Fibroblast of skin of left quadriceps (primary cell): ENCODE measurements around the gene PRPF6.
A peak's percentile ranks its signal among the peaks of the same experiment; 100 is the strongest.

Experiments used
- DNase-seq, 2 experiments: peaks; one replicate each; pipeline ENCODE4 v3.0.0-alpha.2; 2013; ENCODE audit warnings: low read depth in 2 of 2

The PRPF6 gene

GRCh38 chr20:64077541-64077875 is 96.6 kb downstream of the PRPF6 start:
- DNase-seq: no peak

DNA sequence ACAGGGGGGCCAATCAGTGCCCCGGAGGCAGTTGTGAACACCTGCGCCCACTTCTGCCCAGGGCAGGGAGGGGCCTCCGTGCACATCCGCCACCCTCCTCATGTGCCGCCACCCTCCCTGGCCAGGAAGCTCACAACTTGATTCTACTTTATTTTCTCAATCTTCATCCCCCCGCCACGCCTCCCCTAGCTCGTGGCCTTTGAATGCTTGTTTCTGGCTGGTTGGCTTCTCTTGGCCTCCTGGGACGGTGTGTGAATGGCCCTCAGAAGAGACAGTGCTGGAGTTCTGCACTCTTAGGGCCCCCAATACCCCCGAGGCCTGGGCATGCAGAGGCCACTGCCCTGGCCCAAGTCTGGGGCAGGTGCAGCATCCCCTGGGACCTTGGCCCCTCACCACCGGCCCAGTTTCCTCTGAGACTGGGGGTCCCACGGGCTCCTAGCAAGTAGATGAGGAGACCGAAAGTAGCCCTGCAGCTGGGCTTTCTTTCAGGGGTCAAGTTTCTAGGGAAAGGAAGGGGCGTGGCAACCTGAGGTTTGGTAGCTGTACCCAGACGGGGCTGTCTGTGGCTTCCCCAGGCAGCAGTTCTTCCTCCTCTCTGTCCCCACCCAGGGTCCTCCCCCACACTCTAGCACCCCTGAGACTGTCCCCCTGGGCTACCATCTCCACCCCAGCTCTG is 97.1 kb downstream of the PRPF6 start:
- DNase-seq: no peak

- DNase-seq: no peak
Observed at GRCh38 chr20:64078934-64079272, 98.0 kb downstream of the PRPF6 start.

GRCh38 chr20:64079273-64080012 is 98.5 kb downstream of the PRPF6 start, which contains the start of gene RGS19:
Gene RGS19 (minus strand): TSS chr20:64079518. CDS start chr20:64076886, 2,632 bp downstream.
- peak in 1 of 2 experiments; percentile 29 for DNase-seq

DNA sequence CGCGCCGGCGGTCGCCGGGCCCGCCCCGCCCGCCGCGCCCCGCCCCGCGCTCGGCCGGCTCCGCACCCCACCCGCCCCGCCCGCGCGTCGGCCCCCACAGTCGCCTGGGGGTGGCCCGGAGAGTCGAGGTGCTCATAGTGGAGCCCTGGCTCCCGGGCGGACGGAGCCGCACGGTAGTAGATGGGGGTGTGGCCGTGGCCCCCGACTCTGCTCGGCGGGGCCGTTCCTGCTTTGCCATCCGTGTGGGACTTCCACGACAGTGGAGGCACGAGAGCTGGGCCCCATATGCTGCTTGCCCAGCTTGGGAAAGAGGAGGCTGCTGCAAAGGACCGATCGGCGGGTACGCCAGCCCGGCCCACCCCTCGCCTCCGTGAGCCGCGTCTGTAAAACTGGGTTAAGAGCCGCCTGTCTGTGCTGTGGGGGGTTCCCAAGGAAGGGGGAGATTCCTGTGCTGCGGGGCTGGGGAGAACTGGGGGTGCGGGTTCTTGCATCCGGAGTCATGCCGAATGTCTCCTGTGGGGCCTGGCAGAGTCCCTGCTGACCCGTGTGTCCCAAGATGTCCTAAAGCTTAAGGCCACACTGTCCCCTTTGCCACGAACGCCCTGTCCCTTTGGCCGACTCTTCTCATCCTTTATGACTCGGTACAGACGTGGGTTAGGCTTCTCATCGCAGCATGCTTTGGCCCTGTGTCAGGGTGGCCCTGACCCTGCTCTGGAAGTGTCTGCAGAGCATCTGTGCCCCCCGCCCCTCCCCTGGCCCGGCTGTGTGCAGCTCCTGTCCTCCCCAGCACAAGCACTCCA is 99.3 kb downstream of the PRPF6 start, which contains the start of gene OPRL1:
TSS of gene OPRL1 (plus strand) at position 70 of the 800 bp plus-strand sequence. CDS start 12,639 bp downstream, outside the sequence.
- no peak for DNase-seq

- no peak for DNase-seq
Observed at GRCh38 chr20:64080813-64081623, 100.1 kb downstream of the PRPF6 start.

DNA sequence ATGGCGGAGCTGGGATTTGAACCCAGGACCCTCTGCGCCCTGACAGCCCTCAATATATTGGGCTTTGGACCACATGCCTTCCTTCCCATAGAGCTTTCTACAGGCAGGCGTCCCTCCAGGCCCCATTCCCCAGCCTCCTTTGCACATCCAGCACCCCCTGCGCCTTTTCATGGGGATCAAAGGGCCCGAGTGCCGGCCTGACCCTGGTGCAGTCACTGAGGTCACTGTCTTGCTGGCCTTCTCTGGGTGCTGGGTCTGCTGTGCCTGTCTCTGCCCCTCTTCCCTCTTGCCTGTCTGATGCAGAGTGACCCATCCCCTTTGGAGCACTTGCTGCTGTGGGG is 100.7 kb downstream of the PRPF6 start:
- no peak for DNase-seq

DNA sequence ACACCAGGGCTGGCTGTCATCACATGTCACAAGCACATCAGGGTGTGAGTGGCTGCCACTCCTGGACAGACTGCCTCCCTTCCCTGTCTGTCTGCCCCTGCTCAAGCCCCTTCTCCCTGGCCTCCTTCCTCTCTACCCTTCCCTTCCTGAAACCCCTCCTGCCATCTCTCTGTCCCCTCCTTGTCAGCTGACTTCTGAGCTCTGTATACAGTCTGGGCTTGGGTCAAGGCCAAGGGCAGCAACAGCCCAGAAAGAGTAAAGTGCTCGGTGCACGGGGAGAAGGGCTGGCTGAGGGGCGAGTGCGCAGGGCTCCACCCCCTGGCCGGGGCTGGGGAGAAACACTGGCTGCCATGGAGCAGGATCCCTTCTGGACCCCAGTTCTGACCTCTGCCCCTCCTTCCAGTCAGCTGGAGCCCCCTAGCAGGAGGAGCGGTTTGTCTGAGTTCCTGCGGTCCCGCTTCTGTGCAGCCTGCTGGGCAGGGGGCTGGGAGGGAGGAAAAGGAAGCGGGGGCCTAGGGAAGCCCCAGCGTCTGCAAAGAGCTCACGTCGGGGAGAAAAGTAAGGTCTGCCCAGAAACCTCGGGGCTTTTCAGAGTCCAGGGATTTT is 101.3 kb downstream of the PRPF6 start:
- no peak for DNase-seq
